ENCODE results near the gene CEP126. TPM values are rescaled to one million over a fixed set of nuclear protein-coding genes. Genes with fewer than 3 reads are reported as not detected.

Gene CEP126
- total RNA-seq: 1 to 10 TPM; 4.7 to 9.2 (median 7.1) TPM

- intact Hi-C loops (cut with DNase I; ENCODE audit: low total_unique reads): no loop called here
- TF ChIP-seq CTCF (IDR thresholded peaks at IDR 0.05): peak; percentile 58 to 70 (median 65)
- peak; percentile 4 to 63 for TF ChIP-seq POLR2A (IDR thresholded peaks at IDR 0.05)
- H3K4me3 ChIP-seq: peak within 1 kb of the TSS; percentile 76 to 83
- no peaks in the 10 kb centered on the region for H3K9me3 ChIP-seq
- H3K27me3 ChIP-seq: no peaks in the 10 kb centered on the region
- no peaks in the 10 kb centered on the region for H3K36me3 ChIP-seq
- H3K27ac ChIP-seq: peak within 1 kb of the TSS; percentile 86 to 94
- peak; percentile 94 to 95 for DNase-seq
- peaks cover 0 to 5% of the 10 kb centered on the region in 2 donors for H3K4me1 ChIP-seq
Measured at GRCh38 chr11:101914738-101915426, at the start of gene CEP126. Gene CEP126, plus strand, starts transcription at chr11:101915010. Its CDS starts 275 bp downstream, at chr11:101915285.

GRCh38 chr11:101866619-101867491 lies 48.0 kb upstream of the CEP126 start:
- Histone ChIP-seq H3K36me3 (no peaks in the 10 kb centered on the region), H3K27me3 (no peaks in the 10 kb centered on the region), H3K4me3 (no peak overlapping the region), H3K27ac (no peak overlapping the region), H3K9me3 (no peaks in the 10 kb centered on the region), H3K4me1 (no peaks in the 10 kb centered on the region)
- DNase-seq: no peak
- intact Hi-C loops (cut with DNase I; ENCODE audit: low total_unique reads): loop anchor here (10.0 kb wide), 1 partner anchor 138 kb away; no protein-coding TSS in a partner anchor
- TF ChIP-seq POLR2A (IDR thresholded peaks at IDR 0.05) (no peak), CTCF (IDR thresholded peaks at IDR 0.05) (no peak)

GRCh38 chr11:101867951-101868350 lies 46.9 kb upstream of the CEP126 start:
- Histone ChIP-seq H3K4me1 (no peaks in the 10 kb centered on the region), H3K27ac (no peak overlapping the region), H3K9me3 (no peaks in the 10 kb centered on the region), H3K4me3 (no peak overlapping the region), H3K36me3 (no peaks in the 10 kb centered on the region), H3K27me3 (no peaks in the 10 kb centered on the region)
- no peak for DNase-seq
- TF ChIP-seq POLR2A (IDR thresholded peaks at IDR 0.05): no peak
- intact Hi-C loops (cut with DNase I; ENCODE audit: low total_unique reads): loop anchor here (10.0 kb wide), 1 partner anchor 137 kb away; no protein-coding TSS in a partner anchor

GRCh38 chr11:101870510-101870909 lies 44.3 kb upstream of the CEP126 start:
- no peaks in the 10 kb centered on the region for H3K4me1 ChIP-seq

More at GRCh38 chr11:101870510-101870909, 44.3 kb upstream of the CEP126 start:
- DNase-seq: no peak
- TF ChIP-seq POLR2A (IDR thresholded peaks at IDR 0.05): no peak
- TF ChIP-seq CTCF (IDR thresholded peaks at IDR 0.05): no peak
- no peaks in the 10 kb centered on the region for H3K36me3 ChIP-seq
- no peaks in the 10 kb centered on the region for H3K9me3 ChIP-seq
- H3K27me3 ChIP-seq: no peaks in the 10 kb centered on the region
- H3K4me3 ChIP-seq: no peak overlapping the region
- intact Hi-C loops (cut with DNase I; ENCODE audit: low total_unique reads): no loop called here
- H3K27ac ChIP-seq: no peak overlapping the region

All from uterus (tissue), 4 donors.